Lower leg skin (tissue), 3 donors: ENCODE data around the gene IFI6.

Experiments
- CTCF ChIP-seq, 3 donors: fragments of 450-650 bp; IDR thresholded peaks; one replicate each; pipeline ENCODE4 v1.5.1; 2016; ENCODE audit warnings: antibody characterized with exemption in 3 of 3, mild to moderate bottlenecking in 3 of 3, moderate library complexity in 2 of 3
- POLR2A ChIP-seq, 2 donors: fragments of 450-650 bp; IDR thresholded peaks; one replicate each; pipeline ENCODE4 v1.6.1; 2016 to 2017; ENCODE audit warnings: antibody characterized with exemption in 2 of 2, mild to moderate bottlenecking in 1 of 2, moderate library complexity in 1 of 2

- TF ChIP-seq CTCF (IDR thresholded peaks at IDR 0.05) (no peak), POLR2A (IDR thresholded peaks at IDR 0.05) (no peak)
Observed at GRCh38 chr1:27666791-27667254, 5.2 kb downstream of the IFI6 start.
